Stimulated activated CD4-positive, alpha-beta T cell treated with anti-CD3 and anti-CD28 coated beads, Interleukin-1b, Interleukin-23, amount 100 ng/mL, for 48 hours (primary cell): ENCODE data around the gene TCP1.
"Not testable (repeated sequence)": the region's sequence is repeated elsewhere in the genome, so short reads cannot be mapped to it uniquely, and the experiment has no call there.

Experiments used
- DNase-seq: peaks from one replicate; pipeline ENCODE4 v3.0.0-alpha.2; 2020

Gene TCP1

DNA sequence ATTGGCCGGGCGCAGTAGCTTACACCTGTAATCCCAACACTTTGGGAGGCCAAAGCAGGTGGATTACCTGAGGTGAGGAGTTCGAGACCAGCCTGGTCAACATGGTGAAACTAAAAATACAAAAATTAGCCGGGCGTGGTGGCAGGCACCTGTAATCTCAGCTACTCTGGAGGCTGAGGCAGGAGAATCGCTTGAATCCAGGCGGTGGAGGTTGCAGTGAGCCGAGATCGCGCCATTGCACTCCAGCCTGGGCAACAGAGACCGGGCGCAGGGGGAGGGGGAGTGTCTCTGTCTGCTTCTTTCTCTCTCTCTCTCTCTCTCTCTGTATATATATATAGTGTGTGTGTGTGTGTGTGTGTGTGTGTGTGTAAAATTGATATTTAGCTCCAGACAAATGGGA, 56.9 kb downstream of the TCP1 start:
- DNase-seq = not testable (repeated sequence)

DNA sequence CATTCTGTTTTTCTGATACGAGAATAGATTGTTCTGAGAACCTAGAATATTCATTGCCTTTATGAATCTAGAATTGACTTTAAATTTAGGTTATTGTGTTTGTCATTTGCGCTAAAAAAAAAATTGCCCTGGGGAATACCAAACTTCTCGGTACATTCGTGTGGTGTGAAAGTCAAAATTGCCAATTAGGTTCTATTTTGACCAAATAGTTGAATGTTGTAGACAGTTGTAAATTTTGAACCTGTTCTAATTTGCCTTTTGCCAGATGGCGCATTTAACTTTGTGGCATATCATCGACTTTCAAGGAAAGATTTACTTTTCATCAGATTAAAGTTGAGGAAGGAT, 59.1 kb downstream of the TCP1 start:
- no peak for DNase-seq

DNA sequence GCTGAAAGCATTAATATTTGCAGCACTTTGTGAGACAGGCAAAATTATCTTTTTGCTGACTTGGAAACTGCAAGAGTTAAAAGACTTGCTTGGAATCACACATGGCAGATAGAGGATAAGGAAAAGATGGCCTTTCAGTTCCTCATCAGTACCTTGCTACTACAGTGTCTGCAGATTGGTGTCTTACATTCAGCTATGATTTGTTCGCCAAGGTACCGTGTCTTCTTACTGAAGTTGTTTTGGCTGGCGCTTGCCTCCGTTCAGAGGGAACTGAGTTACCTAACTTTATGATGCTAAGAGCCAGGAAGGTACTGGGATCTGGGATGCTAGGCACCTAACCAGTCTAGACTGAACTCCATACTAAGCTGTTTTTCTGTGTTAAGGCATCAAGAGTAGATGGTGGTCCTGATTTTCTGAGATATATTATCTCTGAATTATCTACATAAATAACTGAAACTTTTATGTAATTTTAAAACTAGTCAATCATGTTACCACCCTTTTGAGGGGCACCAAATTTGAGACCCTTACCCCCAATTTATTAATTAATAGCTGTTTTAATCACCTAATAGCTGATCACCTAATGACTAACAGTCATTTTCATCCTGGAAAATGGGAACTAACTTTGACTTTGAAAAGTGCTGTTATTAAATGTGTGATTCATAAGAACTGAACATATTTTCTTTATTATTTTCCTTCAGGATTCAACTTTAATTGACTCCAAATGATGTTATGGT, 59.6 kb downstream of the TCP1 start:
- no peak for DNase-seq

DNA sequence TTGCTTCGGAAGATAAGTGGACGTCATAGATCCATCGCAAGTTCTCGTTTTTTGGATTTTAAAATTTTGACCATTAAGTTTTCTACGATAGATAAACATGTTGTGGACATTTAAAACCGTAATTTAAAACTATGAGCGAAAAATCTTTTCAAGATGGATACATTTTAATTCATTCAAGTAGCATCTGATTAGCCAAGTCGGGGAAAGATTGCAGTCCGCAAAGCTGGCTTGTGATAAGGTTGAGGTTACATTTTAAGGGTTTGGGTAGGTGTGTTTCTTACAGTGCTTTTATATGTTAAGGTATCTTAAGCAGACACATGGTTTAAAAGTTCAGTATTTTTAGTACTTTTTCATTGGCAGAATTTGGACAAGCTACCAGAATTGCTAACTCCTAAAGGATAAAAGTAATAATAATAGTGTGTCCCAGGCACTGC, 60.9 kb downstream of the TCP1 start:
- DNase-seq = no peak
